GM19351 (cell line): ENCODE results near the gene NEFH.

ENCODE experiments used
- ATAC-seq: cut with Tn5 transposase; IDR thresholded peaks from one replicate; pipeline ENCODE4 v1.9.1; 2021; ENCODE audit warnings: mild to moderate bottlenecking, moderate library complexity; ENCODE audit not compliant: unreplicated experiment

The NEFH gene

GRCh38 chr22:29539105-29539504 is 59.1 kb downstream of the NEFH start:
- ATAC-seq = no peak
